HepG2 (cell line): Measurements from ENCODE around the gene C20orf204. TPM values are rescaled to one million over a fixed set of nuclear protein-coding genes. Genes with fewer than 3 reads are reported as not detected.

Source experiments
- DPF2 ChIP-seq: sonication (generic); formaldehyde crosslinking; IDR thresholded peaks from 2 replicates; pipeline ENCODE4 v1.4.0; 2020; ENCODE audit warnings: mild to moderate bottlenecking, low read depth, missing genetic modification reagents, borderline replicate concordance
- ERF ChIP-seq: IDR thresholded peaks from 2 replicates; pipeline ENCODE4 v1.6.1; 2018; ENCODE audit warnings: missing biosample characterization, missing genetic modification reagents
- HNRNPK ChIP-seq: fragments of 200-400 bp; formaldehyde crosslinking; IDR thresholded peaks from 2 replicates; pipeline ENCODE4 v1.6.1; 2018; ENCODE audit warnings: low read length, low read depth, moderate library complexity, mild to moderate bottlenecking; ENCODE audit not compliant: poor library complexity, severe bottlenecking
- ISL2 ChIP-seq: sonication (generic); formaldehyde crosslinking; IDR thresholded peaks from 2 replicates; pipeline ENCODE4 v1.5.0; 2020; ENCODE audit warnings: missing genetic modification reagents
- JUNB ChIP-seq: sonication (generic); formaldehyde crosslinking; IDR thresholded peaks from 2 replicates; pipeline ENCODE4 v1.8.0; 2022; ENCODE audit warnings: missing genetic modification reagents, mild to moderate bottlenecking, borderline replicate concordance
- KDM4B ChIP-seq: sonication (generic); formaldehyde crosslinking; IDR thresholded peaks from 2 replicates; pipeline ENCODE4 v1.4.0; 2020; ENCODE audit warnings: missing genetic modification reagents
- MED8 ChIP-seq: sonication (generic); formaldehyde crosslinking; IDR thresholded peaks from 2 replicates; pipeline ENCODE4 v1.8.1; 2023; ENCODE audit warnings: mild to moderate bottlenecking, missing genetic modification reagents; ENCODE audit not compliant: insufficient replicate concordance
- POLR2AphosphoS5 ChIP-seq: IDR thresholded peaks from 2 replicates; pipeline ENCODE4 v1.6.1; 2012; ENCODE audit warnings: low read depth, low read length
- SIX4 ChIP-seq: sonication (generic); formaldehyde crosslinking; IDR thresholded peaks from 2 replicates; pipeline ENCODE4 v1.4.0; 2020; ENCODE audit warnings: missing genetic modification reagents
- TMF1 ChIP-seq: sonication (generic); formaldehyde crosslinking; IDR thresholded peaks from 2 replicates; pipeline ENCODE4 v1.8.1; 2022; ENCODE audit warnings: low read depth, missing genetic modification reagents
- ZNF124 ChIP-seq: sonication (generic); formaldehyde crosslinking; IDR thresholded peaks from 2 replicates; pipeline ENCODE4 v1.4.0; 2020; ENCODE audit warnings: missing genetic modification reagents
- ZNF431 ChIP-seq: sonication (generic); formaldehyde crosslinking; IDR thresholded peaks from 2 replicates; pipeline ENCODE4 v1.9.0; 2022; ENCODE audit warnings: missing genetic modification reagents, low read depth, mild to moderate bottlenecking, borderline replicate concordance
- ZNF704 ChIP-seq: sonication (generic); formaldehyde crosslinking; IDR thresholded peaks from 2 replicates; pipeline ENCODE4 v1.8.1; 2023; ENCODE audit warnings: mild to moderate bottlenecking, inconsistent platforms, moderate library complexity, missing genetic modification reagents, borderline replicate concordance
- polyA plus RNA-seq, 8 experiments: library from polyadenylated mRNA; depleted of rRNA in 3 of 8; stranded (reverse) in 7 of 8; unstranded in 1 of 8; fragments of >200 nt; fragmentation: Illumina TruSeq in 4 of 8; extraction: Trizol in 4 of 8; gene quantifications; 2 replicates each; pipeline versions ENCODE4 v1.2.1 to v1.2.3, GENCODE V29; 2011 to 2016; ENCODE audit warnings: low read depth in 4 of 8, missing spikeins in 1 of 8, mixed read lengths in 1 of 8; ENCODE audit not compliant: insufficient read depth in 1 of 8
- total RNA-seq, 5 experiments: library from RNA; depleted of rRNA; stranded (reverse); fragments of >200 nt; fragmentation: Illumina TruSeq; extraction: Trizol; gene quantifications; 2 replicates each; pipeline ENCODE4 v1.2.3, GENCODE V29; 2016; ENCODE audit warnings: low read depth in 1 of 5
- TF ChIP-seq, protein P1 (sequence below): sonication (generic); formaldehyde crosslinking; IDR thresholded peaks from 2 replicates; pipeline ENCODE4 v1.8.1; 2023; ENCODE audit warnings: mild to moderate bottlenecking, missing genetic modification reagents
- TF ChIP-seq, protein P2 (sequence below): sonication (generic); formaldehyde crosslinking; IDR thresholded peaks from 2 replicates; pipeline ENCODE4 v1.5.0; 2020; ENCODE audit warnings: missing genetic modification reagents, mild to moderate bottlenecking, borderline replicate concordance
- TF ChIP-seq, protein P3 (sequence below): sonication (generic); formaldehyde crosslinking; IDR thresholded peaks from 2 replicates; pipeline ENCODE4 v1.8.0; 2022; ENCODE audit warnings: mild to moderate bottlenecking, missing genetic modification reagents
- TF ChIP-seq, protein P4 (sequence below): sonication (generic); formaldehyde crosslinking; IDR thresholded peaks from 2 replicates; pipeline ENCODE4 v1.5.1; 2020; ENCODE audit warnings: mild to moderate bottlenecking, missing genetic modification reagents, borderline replicate concordance

The C20orf204 gene
- total and polyA plus RNA-seq, 2 of the 13 experiments (the other 11 are each of a cell fraction or from before 2014, with no cell fraction given) = 22.1 to 80.0 TPM

DNA sequence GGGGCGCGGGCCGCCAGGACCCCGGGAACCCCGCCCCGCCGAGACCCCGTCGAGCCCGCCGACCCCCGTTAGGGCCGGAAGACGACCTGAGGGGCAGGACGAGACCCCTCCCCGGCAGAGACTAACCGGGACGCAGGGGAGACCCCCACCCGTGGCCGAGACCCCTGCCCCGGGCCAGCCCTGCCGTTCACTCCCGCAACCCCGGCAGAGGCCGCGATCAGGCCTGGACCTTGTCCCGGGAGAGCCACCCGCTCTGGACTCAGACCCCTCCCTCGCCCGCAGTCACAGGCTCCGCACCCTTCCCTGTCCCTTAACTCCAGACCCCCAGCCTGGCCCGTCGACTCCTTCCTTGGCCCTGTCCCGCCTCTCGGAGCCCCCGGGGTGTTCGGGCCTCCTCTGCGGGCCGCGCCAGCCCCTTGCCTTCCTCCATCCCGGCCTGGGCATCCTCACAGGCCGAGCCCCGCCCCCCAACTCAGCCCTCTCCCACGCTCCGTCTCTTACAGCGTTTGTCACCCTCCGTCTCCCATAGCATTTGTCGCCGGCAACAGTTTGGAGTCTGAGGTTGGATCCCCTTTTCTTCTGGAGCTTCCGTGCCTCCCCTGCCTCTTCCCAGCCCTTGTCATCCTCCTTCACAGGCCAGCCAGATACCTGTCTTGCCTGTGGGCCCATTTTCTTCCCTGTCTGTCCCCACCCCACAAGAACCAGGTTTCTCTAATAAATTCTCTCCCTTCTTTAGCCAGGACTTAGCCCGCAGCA is 27.6 kb downstream of the C20orf204 start (continued):
- TF ChIP-seq, protein P1, sequence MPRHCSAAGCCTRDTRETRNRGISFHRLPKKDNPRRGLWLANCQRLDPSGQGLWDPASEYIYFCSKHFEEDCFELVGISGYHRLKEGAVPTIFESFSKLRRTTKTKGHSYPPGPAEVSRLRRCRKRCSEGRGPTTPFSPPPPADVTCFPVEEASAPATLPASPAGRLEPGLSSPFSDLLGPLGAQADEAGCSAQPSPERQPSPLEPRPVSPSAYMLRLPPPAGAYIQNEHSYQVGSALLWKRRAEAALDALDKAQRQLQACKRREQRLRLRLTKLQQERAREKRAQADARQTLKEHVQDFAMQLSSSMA (CRISPR knock-in tag) = no peak
- TF ChIP-seq ZNF704 (CRISPR knock-in tag) (peak; percentile 64; the same call in 1 of the 2 replicates), ISL2 (no peak; the same call in 1 of the 2 replicates), POLR2AphosphoS5 (no peak), SIX4 (no peak), MED8 (CRISPR knock-in tag) (no peak), KDM4B (CRISPR knock-in tag) (no peak), TMF1 (CRISPR knock-in tag) (no peak; the same call in 1 of the 2 replicates), ZNF124 (CRISPR knock-in tag) (no peak), ERF (CRISPR knock-in tag) (no peak), HNRNPK (peak; percentile 83), DPF2 (CRISPR knock-in tag) (no peak), ZNF431 (CRISPR knock-in tag) (no peak), JUNB (CRISPR knock-in tag) (no peak)
- TF ChIP-seq, protein P2, sequence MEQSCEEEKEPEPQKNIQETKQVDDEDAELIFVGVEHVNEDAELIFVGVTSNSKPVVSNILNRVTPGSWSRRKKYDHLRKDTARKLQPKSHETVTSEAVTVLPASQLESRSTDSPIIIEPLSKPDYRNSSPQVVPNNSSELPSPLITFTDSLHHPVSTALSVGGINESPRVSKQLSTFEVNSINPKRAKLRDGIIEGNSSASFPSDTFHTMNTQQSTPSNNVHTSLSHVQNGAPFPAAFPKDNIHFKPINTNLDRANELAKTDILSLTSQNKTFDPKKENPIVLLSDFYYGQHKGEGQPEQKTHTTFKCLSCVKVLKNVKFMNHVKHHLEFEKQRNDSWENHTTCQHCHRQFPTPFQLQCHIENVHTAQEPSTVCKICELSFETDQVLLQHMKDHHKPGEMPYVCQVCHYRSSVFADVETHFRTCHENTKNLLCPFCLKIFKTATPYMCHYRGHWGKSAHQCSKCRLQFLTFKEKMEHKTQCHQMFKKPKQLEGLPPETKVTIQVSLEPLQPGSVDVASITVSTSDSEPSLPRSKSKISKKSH (CRISPR knock-in tag) = no peak; the same call in 1 of the 2 replicates
- TF ChIP-seq, protein P3, sequence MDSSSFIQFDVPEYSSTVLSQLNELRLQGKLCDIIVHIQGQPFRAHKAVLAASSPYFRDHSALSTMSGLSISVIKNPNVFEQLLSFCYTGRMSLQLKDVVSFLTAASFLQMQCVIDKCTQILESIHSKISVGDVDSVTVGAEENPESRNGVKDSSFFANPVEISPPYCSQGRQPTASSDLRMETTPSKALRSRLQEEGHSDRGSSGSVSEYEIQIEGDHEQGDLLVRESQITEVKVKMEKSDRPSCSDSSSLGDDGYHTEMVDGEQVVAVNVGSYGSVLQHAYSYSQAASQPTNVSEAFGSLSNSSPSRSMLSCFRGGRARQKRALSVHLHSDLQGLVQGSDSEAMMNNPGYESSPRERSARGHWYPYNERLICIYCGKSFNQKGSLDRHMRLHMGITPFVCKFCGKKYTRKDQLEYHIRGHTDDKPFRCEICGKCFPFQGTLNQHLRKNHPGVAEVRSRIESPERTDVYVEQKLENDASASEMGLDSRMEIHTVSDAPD (CRISPR knock-in tag) = no peak
- TF ChIP-seq, protein P4, sequence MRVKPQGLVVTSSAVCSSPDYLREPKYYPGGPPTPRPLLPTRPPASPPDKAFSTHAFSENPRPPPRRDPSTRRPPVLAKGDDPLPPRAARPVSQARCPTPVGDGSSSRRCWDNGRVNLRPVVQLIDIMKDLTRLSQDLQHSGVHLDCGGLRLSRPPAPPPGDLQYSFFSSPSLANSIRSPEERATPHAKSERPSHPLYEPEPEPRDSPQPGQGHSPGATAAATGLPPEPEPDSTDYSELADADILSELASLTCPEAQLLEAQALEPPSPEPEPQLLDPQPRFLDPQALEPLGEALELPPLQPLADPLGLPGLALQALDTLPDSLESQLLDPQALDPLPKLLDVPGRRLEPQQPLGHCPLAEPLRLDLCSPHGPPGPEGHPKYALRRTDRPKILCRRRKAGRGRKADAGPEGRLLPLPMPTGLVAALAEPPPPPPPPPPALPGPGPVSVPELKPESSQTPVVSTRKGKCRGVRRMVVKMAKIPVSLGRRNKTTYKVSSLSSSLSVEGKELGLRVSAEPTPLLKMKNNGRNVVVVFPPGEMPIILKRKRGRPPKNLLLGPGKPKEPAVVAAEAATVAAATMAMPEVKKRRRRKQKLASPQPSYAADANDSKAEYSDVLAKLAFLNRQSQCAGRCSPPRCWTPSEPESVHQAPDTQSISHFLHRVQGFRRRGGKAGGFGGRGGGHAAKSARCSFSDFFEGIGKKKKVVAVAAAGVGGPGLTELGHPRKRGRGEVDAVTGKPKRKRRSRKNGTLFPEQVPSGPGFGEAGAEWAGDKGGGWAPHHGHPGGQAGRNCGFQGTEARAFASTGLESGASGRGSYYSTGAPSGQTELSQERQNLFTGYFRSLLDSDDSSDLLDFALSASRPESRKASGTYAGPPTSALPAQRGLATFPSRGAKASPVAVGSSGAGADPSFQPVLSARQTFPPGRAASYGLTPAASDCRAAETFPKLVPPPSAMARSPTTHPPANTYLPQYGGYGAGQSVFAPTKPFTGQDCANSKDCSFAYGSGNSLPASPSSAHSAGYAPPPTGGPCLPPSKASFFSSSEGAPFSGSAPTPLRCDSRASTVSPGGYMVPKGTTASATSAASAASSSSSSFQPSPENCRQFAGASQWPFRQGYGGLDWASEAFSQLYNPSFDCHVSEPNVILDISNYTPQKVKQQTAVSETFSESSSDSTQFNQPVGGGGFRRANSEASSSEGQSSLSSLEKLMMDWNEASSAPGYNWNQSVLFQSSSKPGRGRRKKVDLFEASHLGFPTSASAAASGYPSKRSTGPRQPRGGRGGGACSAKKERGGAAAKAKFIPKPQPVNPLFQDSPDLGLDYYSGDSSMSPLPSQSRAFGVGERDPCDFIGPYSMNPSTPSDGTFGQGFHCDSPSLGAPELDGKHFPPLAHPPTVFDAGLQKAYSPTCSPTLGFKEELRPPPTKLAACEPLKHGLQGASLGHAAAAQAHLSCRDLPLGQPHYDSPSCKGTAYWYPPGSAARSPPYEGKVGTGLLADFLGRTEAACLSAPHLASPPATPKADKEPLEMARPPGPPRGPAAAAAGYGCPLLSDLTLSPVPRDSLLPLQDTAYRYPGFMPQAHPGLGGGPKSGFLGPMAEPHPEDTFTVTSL (CRISPR knock-in tag) = no peak
